Adipocyte (in vitro differentiated cells): ENCODE data around the gene RAB14.
"Not testable (repeated sequence)": the region's sequence is repeated elsewhere in the genome, so short reads cannot be mapped to it uniquely, and the experiment has no call there.

Experiments
- DNase-seq: peaks from one replicate; pipeline ENCODE4 v3.0.0-alpha.2; 2015; ENCODE audit warnings: low read depth
- H3K27me3 ChIP-seq: replicated peaks from 2 replicates; pipeline ENCODE4 v1.7.0; 2013; ENCODE audit warnings: mild to moderate bottlenecking, low read length, moderate library complexity; ENCODE audit not compliant: control insufficient read depth, insufficient read depth
- H3K36me3 ChIP-seq: 2 replicates; pipeline ENCODE4 v1.7.0; 2013; ENCODE audit warnings: low read length, mild to moderate bottlenecking, moderate library complexity; ENCODE audit not compliant: control insufficient read depth, insufficient read depth, severe bottlenecking
- H3K4me1 ChIP-seq: 2 replicates; pipeline ENCODE4 v1.7.0; 2013; ENCODE audit warnings: mild to moderate bottlenecking, low read length, moderate library complexity; ENCODE audit not compliant: control insufficient read depth, insufficient read depth
- H3K4me3 ChIP-seq: 2 replicates; pipeline ENCODE4 v1.7.0; 2013; ENCODE audit warnings: mild to moderate bottlenecking, low read length, moderate library complexity
- H3K9ac ChIP-seq: 2 replicates; pipeline ENCODE4 v1.7.0; 2013; ENCODE audit warnings: mild to moderate bottlenecking, low read length, moderate library complexity
- H3K9me3 ChIP-seq: 2 replicates; pipeline ENCODE4 v1.7.0; 2013; ENCODE audit warnings: mild to moderate bottlenecking, low read length, moderate library complexity; ENCODE audit not compliant: control insufficient read depth

Gene RAB14

DNA sequence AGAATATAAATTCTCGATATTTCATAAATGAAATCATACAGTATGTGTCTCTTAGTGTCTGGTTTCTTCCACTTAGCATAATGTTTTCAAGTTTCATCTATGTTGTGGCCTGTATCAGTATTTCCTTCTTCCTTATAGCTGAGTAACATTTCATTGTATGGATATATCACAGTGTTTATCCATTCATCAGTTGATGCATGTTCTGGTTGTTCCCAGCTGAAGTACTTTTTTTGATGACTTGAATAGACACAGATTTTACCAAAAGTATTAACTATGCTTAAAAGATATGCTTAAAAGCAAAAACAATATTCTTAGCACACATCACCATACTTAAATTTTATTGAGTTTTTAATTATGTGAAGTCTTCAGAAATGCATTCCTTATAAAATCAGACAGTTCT is 12.7 kb downstream of the RAB14 start:
- H3K9ac ChIP-seq, result no peak overlapping the region
- H3K36me3 ChIP-seq, result peaks cover 37% of the 10 kb centered on the region
- no peaks in the 10 kb centered on the region for H3K27me3 ChIP-seq
- no peaks in the 10 kb centered on the region for H3K9me3 ChIP-seq
- no peak overlapping the region for H3K4me3 ChIP-seq
- peaks cover 68% of the 10 kb centered on the region for H3K4me1 ChIP-seq
- no peak for DNase-seq

DNA sequence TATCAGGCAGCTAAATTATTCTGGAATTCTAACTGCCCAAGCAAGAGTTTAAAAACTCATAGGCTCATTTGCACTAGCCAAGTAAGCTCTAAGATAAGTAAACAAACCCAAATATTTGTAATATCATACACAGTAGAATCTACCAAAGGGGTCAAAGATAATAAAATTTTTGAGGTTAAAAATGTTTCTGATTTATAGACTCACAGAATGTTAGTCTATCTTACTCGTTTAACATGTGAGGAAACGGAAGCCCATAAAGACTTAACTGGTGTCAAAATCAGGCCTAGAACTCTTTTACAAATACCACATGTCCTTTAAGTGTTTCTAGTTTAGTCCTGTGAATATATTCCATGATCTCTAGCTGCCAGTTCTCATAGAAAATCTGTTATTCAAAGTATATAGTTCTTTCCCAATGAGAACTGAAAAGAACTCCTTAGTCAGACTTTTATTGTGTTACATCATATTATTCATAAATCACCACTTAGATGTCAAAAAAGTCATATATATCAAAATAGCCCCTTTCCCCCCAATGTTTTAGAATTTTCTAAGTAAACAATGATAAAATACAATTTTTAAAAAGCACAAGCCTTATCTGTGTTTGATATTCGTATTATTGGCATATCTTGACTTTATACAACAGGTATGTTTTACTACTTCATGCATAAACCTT is 13.9 kb downstream of the RAB14 start:
- Histone ChIP-seq H3K4me3 (peak overlapping the region; percentile 26), H3K4me1 (peaks cover 68% of the 10 kb centered on the region), H3K9ac (peak overlapping the region; percentile 9), H3K36me3 (peaks cover 41% of the 10 kb centered on the region), H3K9me3 (no peaks in the 10 kb centered on the region), H3K27me3 (no peaks in the 10 kb centered on the region)
- no peak for DNase-seq

DNA sequence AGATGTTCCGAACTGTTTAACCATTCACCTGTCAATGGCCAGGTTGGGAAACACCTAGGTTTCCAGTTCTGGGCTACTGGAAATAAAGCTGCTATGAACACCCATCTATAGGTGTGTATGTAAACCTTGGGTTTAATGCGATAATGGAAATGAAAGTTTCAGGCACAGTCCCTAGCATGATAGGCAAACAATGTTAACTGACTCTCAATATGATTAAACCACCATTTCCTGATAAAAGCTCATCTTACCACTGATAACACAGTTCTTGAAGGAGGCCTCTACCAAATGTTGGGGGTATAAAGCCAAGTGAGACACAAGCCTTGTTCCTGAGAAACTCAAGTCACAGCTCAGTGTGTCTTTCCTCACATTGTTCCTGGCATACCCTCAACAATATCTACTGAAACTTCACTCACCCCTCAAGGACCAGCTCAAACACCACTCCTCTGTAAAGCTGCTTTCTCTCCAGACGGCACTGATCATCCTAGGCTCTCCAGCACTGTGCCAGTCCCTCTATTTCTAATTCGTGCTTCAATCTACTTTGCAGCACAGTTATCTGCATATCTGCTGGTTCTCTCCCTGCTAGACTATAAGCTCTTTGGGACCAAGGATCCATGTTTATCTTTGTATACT is 15.8 kb downstream of the RAB14 start:
- Histone ChIP-seq H3K4me3 (no peak overlapping the region), H3K36me3 (peaks cover 57% of the 10 kb centered on the region), H3K4me1 (peaks cover 54% of the 10 kb centered on the region), H3K9ac (no peak overlapping the region), H3K9me3 (no peaks in the 10 kb centered on the region), H3K27me3 (no peaks in the 10 kb centered on the region)
- DNase-seq, result no peak

DNA sequence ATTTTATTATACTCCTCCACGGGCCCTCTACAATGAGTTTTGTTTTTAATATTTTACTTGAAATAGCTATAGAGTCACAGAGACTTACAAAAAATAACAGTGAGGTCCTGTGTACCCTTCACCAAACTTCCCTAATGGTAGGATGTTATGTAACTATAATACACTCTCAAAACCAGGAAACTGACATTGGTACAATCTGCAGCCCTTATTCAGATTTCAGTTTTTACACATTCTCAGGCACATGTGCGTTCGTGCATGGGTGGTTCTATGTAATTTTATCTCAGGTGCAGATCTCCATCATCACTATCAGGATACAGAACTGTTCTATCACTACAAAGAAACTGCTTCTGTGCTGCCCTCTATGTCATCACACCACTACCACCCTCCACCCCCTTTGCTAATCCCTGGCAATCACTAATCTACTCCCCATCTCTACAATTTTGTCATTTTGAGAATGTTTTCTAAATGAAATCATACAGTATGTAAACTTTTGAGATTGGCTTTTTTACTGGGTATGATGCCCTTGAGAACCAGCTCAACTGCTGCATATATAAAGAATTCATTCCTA is 16.4 kb downstream of the RAB14 start:
- peaks cover 48% of the 10 kb centered on the region for H3K4me1 ChIP-seq
- no peaks in the 10 kb centered on the region for H3K27me3 ChIP-seq
- no peak for DNase-seq
- no peak overlapping the region for H3K4me3 ChIP-seq
- no peak overlapping the region for H3K9ac ChIP-seq
- no peaks in the 10 kb centered on the region for H3K9me3 ChIP-seq
- H3K36me3 ChIP-seq, result peaks cover 63% of the 10 kb centered on the region

DNA sequence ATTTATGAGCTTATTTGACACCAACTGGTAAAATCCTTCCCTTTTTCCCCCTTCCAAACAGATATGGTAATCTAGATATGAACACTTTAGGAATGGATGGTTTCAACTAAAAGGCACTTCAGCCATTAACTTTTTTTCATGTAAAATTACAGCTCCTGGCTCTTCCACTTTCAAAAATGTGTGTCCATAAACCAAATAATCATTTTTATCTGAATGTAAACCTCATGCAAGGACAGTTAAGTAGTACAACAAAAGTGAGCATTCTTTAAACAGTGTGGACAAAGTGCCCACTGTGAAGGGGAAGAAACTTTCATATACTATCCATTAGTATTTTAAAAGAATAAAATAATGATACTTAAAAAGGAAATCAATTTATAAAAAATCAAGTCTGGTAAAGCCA is 17.2 kb downstream of the RAB14 start:
- DNase-seq, result no peak
- Histone ChIP-seq H3K36me3 (peaks cover 64% of the 10 kb centered on the region), H3K9me3 (no peaks in the 10 kb centered on the region), H3K9ac (no peak overlapping the region), H3K4me3 (no peak overlapping the region), H3K4me1 (peaks cover 44% of the 10 kb centered on the region), H3K27me3 (no peaks in the 10 kb centered on the region)

DNA sequence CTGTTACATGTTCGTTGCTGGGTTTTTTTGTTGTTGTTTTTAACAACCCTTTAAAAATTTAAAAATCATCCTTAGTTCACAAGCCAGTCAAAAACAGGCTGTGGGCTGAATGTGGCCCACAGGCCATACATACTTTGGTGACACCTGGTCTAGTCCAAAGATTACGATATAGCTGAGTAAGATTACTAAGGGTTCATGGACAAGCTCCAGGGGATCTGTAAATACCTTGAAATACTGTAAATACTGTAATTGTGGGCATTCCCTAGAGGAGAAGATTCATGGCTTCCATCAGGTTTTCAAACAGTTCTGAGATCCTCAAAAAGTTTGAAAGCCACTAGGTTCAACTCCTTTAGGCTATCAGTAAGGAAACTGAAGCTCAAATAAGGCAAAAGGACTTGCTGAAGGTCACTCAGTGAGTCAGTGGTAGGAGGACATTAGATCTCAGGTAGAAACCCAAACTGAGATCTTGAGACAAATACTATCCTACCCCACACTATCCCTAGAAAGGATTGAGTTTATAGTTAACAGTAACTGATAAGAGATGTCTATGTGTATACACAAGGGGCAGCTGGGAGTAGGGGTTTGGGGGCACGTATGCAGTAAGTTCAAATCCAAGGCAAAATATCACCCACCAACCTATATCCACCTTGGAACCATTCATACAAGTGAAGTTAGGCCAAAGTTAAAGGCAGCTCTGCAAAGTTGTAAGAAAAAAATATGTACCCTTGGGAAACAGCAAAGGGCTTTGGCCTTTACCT is 17.8 kb downstream of the RAB14 start:
- peaks cover 44% of the 10 kb centered on the region for H3K4me1 ChIP-seq
- no peaks in the 10 kb centered on the region for H3K27me3 ChIP-seq
- no peak overlapping the region for H3K9ac ChIP-seq
- H3K9me3 ChIP-seq, result no peaks in the 10 kb centered on the region
- no peak for DNase-seq
- H3K4me3 ChIP-seq, result no peak overlapping the region
- H3K36me3 ChIP-seq, result peaks cover 66% of the 10 kb centered on the region

DNA sequence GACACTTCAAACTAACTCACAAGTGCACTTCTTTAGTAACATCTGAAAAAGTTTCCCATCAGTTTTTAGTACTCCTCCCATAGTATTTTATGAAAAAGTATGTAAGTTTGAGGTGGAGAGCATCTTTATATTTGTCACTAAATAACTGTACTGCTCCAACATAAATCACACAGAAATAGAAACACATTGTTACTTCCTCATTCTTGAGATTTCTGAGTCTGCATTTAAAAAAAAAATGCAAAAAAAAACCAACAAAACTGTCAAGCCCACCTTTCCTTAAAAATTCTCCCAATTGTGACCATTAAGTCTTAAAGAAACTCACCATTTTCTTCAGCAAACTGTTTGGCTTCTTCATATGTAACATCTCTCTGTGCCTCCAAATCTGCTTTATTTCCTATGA is 18.7 kb downstream of the RAB14 start:
- H3K9me3 ChIP-seq, result no peaks in the 10 kb centered on the region
- no peak for DNase-seq
- H3K4me3 ChIP-seq, result no peak overlapping the region
- peaks cover 72% of the 10 kb centered on the region for H3K36me3 ChIP-seq
- H3K27me3 ChIP-seq, result no peaks in the 10 kb centered on the region
- peaks cover 42% of the 10 kb centered on the region for H3K4me1 ChIP-seq
- H3K9ac ChIP-seq, result no peak overlapping the region

DNA sequence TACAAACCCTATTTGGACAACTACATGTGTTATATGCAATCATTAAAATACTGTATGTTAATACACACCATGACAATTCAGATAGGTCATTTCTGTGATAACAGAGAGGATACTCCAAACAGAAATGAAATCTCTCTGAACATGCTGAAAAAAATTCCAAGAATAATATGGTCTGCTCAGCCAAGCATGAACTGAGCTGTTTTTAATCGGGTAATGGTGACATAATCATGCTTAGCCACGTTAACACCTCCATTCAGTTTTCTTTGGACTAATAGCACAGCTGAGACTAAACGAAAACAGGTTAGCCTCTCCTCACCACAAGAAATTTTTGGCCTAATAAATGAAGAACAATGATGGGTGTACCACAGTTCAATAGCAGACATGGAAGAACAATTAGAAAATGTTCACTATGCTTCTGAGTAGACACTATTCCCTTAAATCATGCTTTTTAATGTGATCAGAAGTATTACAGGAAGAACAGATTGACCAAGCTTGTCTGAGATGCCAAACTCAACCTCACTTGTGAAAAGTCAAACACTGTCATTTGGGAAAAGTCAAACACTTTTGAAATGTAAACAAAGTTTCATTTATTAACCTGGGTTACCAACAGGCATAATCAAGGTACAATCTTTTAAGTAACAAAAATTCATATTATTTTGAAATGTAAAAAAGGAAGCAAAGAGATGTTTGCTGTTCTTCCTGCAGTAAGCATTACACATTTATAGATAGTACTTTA is 19.4 kb downstream of the RAB14 start:
- Histone ChIP-seq H3K9me3 (no peaks in the 10 kb centered on the region), H3K36me3 (peaks cover 73% of the 10 kb centered on the region), H3K4me1 (peaks cover 35% of the 10 kb centered on the region), H3K9ac (no peak overlapping the region), H3K4me3 (no peak overlapping the region), H3K27me3 (no peaks in the 10 kb centered on the region)
- DNase-seq, result no peak

DNA sequence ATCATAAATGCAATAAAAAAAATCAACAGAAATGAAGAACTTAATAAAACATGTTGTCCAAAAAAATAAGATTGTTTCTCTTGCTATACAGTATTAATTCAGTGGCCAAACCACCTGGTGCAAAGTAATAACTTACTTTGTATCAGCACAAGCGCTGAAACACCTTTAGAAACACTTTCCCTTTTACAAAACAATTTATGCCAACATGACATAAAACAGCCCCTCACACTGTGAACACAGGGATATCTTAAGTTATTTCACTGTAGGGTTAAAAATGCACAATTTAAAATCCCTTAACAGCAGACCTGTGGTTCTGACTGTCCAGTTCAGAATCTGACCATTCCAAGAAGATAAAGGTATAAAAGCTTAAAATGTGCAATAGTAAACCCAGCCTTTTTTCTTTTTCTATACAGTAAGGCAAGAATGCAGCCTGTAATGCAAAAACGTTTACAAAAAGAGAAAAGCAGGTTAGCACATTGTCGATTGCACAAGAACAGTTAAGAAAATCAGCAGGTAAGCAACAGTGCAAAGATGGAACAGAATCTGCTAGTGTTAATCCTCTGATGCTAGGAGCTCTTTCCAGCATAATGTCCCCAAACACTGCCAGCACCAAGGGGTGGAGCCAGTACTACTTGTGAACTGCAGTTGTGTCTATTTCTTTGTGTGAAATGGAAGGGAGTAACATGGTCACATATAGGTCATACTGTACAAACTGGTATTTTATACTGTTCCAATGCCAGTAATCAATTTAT is 21.6 kb downstream of the RAB14 start:
- Histone ChIP-seq H3K4me3 (no peak overlapping the region), H3K36me3 (peaks cover 68% of the 10 kb centered on the region), H3K9ac (no peak overlapping the region), H3K4me1 (peaks cover 17% of the 10 kb centered on the region), H3K27me3 (no peaks in the 10 kb centered on the region), H3K9me3 (no peaks in the 10 kb centered on the region)
- no peak for DNase-seq

DNA sequence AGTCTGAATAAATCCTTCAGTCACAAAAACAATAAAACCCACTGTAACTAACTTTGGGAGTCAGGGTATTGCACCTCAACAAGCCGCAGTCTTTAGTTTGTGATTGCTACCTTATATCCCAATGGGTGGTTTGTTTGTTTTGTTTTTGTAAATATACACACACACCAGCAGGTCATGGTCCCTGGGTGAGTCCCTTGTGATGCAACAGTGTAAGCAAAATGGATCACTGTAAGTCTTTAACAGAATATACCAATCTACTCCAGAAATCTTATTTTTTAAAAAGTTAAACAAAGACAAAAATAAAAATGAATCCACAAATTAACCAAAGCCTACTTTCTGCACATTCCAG is 22.3 kb downstream of the RAB14 start:
- peaks cover 17% of the 10 kb centered on the region for H3K4me1 ChIP-seq
- peaks cover 66% of the 10 kb centered on the region for H3K36me3 ChIP-seq
- H3K27me3 ChIP-seq, H3K9me3 ChIP-seq, H3K9ac ChIP-seq, DNase-seq, H3K4me3 ChIP-seq: not testable (repeated sequence)
